ENCODE data around the gene IRAK2. TPM values are rescaled to one million over a fixed set of nuclear protein-coding genes. Genes with fewer than 3 reads are reported as not detected.

The IRAK2 gene
- total RNA-seq, 1 experiment from 2014 or later, result 0.34 TPM

GRCh38 chr3:10281951-10282350 is 117.2 kb downstream of the IRAK2 start:
- H3K27me3 ChIP-seq (replicated peaks; ENCODE audit: insufficient read depth, low read depth, low read length, poor library complexity), result no peaks in the 10 kb centered on the region
- H3K27ac ChIP-seq (ENCODE audit: low read depth, low read length, poor library complexity, severe bottlenecking), result no peak overlapping the region
- no peak for DNase-seq (ENCODE audit: low spot score)
- no peaks in the 10 kb centered on the region for H3K9me3 ChIP-seq (ENCODE audit: low read depth, low read length, poor library complexity, severe bottlenecking)
- no peak overlapping the region for H3K4me3 ChIP-seq (ENCODE audit: low read depth, low read length, poor library complexity, severe bottlenecking)
- ChIA-PET POLR2A (ENCODE audit: low non-redundant PET) (no interaction called here), CTCF (no interaction called here)
- TF ChIP-seq EZH2 (IDR thresholded peaks at IDR 0.05; ENCODE audit: borderline replicate concordance, low read depth, low read length, poor library complexity, severe bottlenecking) (no peak), CTCF (conservative IDR thresholded peaks at IDR 0.05; ENCODE audit: low read depth, low read length) (no peak)
- BruUV-seq (replicated peaks), result no TSS peak
- intact Hi-C loops (cut with micrococcal nuclease; ENCODE audit: unreplicated experiment), result no loop called here
- peaks cover 29% of the 10 kb centered on the region for H3K36me3 ChIP-seq (ENCODE audit: insufficient read depth, low read length, poor library complexity, severe bottlenecking)
- no peaks in the 10 kb centered on the region for H3K4me1 ChIP-seq (ENCODE audit: insufficient read depth, low read length, poor library complexity, severe bottlenecking)

DNA sequence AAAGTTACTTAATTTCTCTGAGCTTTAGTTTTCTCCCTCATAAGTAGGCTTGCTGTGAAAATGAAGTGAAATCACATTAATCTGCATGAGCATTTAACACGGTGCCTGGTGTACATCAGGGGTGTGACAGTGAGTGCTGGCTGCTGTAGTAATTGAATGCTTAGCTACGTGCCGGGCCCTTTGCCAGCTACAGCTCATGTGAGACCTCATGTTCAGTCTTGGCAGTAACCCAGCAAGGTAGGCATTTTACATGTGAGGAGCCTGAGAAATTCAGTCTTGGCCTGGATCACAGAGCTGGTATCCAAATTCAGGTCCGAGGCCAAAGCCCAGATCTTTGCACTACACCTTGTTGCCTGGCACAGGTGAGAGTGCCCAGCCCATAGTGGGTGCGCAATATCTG is 118.9 kb downstream of the IRAK2 start:
- Histone ChIP-seq H3K4me1 (ENCODE audit: insufficient read depth, low read length, poor library complexity, severe bottlenecking) (no peaks in the 10 kb centered on the region), H3K27me3 (replicated peaks; ENCODE audit: insufficient read depth, low read depth, low read length, poor library complexity) (no peaks in the 10 kb centered on the region), H3K36me3 (ENCODE audit: insufficient read depth, low read length, poor library complexity, severe bottlenecking) (peaks cover 20% of the 10 kb centered on the region), H3K9me3 (ENCODE audit: low read depth, low read length, poor library complexity, severe bottlenecking) (no peaks in the 10 kb centered on the region), H3K27ac (ENCODE audit: low read depth, low read length, poor library complexity, severe bottlenecking) (no peak overlapping the region), H3K4me3 (ENCODE audit: low read depth, low read length, poor library complexity, severe bottlenecking) (no peak overlapping the region)
- no TSS peak for BruUV-seq (replicated peaks)
- TF ChIP-seq CTCF (conservative IDR thresholded peaks at IDR 0.05; ENCODE audit: low read depth, low read length), result no peak
- no peak for TF ChIP-seq EZH2 (IDR thresholded peaks at IDR 0.05; ENCODE audit: borderline replicate concordance, low read depth, low read length, poor library complexity, severe bottlenecking)
- ChIA-PET CTCF (no interaction called here), POLR2A (ENCODE audit: low non-redundant PET) (interaction anchor here (1.0 kb wide), 1 partner anchor 35 kb away, joined by 3 read pairs; the partner anchor contains the start of gene TATDN2)
- intact Hi-C loops (cut with micrococcal nuclease; ENCODE audit: unreplicated experiment), result no loop called here
- no peak for DNase-seq (ENCODE audit: low spot score)

- intact Hi-C loops (cut with micrococcal nuclease; ENCODE audit: unreplicated experiment), result no loop called here
- peaks cover 15% of the 10 kb centered on the region for H3K36me3 ChIP-seq (ENCODE audit: insufficient read depth, low read length, poor library complexity, severe bottlenecking)
- no peak for TF ChIP-seq EZH2 (IDR thresholded peaks at IDR 0.05; ENCODE audit: borderline replicate concordance, low read depth, low read length, poor library complexity, severe bottlenecking)
- no peak for TF ChIP-seq CTCF (conservative IDR thresholded peaks at IDR 0.05; ENCODE audit: low read depth, low read length)
- H3K27me3 ChIP-seq (replicated peaks; ENCODE audit: insufficient read depth, low read depth, low read length, poor library complexity), result no peaks in the 10 kb centered on the region
- no peak overlapping the region for H3K4me3 ChIP-seq (ENCODE audit: low read depth, low read length, poor library complexity, severe bottlenecking)
- no peaks in the 10 kb centered on the region for H3K9me3 ChIP-seq (ENCODE audit: low read depth, low read length, poor library complexity, severe bottlenecking)
- DNase-seq (ENCODE audit: low spot score), result no peak
- H3K4me1 ChIP-seq (ENCODE audit: insufficient read depth, low read length, poor library complexity, severe bottlenecking), result no peaks in the 10 kb centered on the region
- ChIA-PET CTCF (no interaction called here), POLR2A (ENCODE audit: low non-redundant PET) (no interaction called here)
- no peak overlapping the region for H3K27ac ChIP-seq (ENCODE audit: low read depth, low read length, poor library complexity, severe bottlenecking)
- no TSS peak for BruUV-seq (replicated peaks)
Measured at GRCh38 chr3:10284496-10284895, 119.8 kb downstream of the IRAK2 start.
